ENCODE results near the gene METAP1.

METAP1 gene

GRCh38 chr4:99033956-99034355, 38.4 kb downstream of the METAP1 start:
- Histone ChIP-seq H2BK12ac (ENCODE audit: low read length) (no peak overlapping the region), H3K14ac (ENCODE audit: low read length) (no peak overlapping the region), H3K9ac (ENCODE audit: low read length) (no peak overlapping the region), H2AK5ac (ENCODE audit: low read length) (no peak overlapping the region), H3K4ac (ENCODE audit: low read depth, low read length) (no peak overlapping the region), H3K79me2 (ENCODE audit: control insufficient read depth, insufficient read depth, low read length, poor library complexity) (no peaks in the 10 kb centered on the region), H4K12ac (ENCODE audit: low read depth, low read length) (no peak overlapping the region), H3K4me3 (ENCODE audit: low read depth, low read length) (no peak overlapping the region), H3K27me3 (ENCODE audit: insufficient read depth, low read length) (no peaks in the 10 kb centered on the region), H4K91ac (ENCODE audit: low read depth, low read length) (no peak overlapping the region), H3K9me3 (ENCODE audit: insufficient read depth, low read depth, low read length) (no peaks in the 10 kb centered on the region), H2BK120ac (ENCODE audit: insufficient read depth, low read length, poor library complexity) (no peak overlapping the region), H3K18ac (ENCODE audit: low read length) (no peak overlapping the region), H3K4me2 (ENCODE audit: low read length) (no peak overlapping the region), H2AFZ (ENCODE audit: insufficient read depth, low read length, poor library complexity) (no peak overlapping the region), H3K4me1 (ENCODE audit: control insufficient read depth in 1 of 2, insufficient read depth in 2 of 2, low read length in 2 of 2) (peaks cover 0 to 9% of the 10 kb centered on the region in 2 experiments), H3K79me1 (ENCODE audit: low read length) (peaks cover 6% of the 10 kb centered on the region), H2BK5ac (ENCODE audit: low read depth, low read length, poor library complexity) (no peak overlapping the region), H3K23ac (ENCODE audit: low read length) (no peak overlapping the region), H3K36me3 (ENCODE audit: control insufficient read depth in 1 of 2, insufficient read depth in 2 of 2, low read length in 2 of 2) (no peaks in the 10 kb centered on the region), H4K8ac (ENCODE audit: low read depth, low read length) (no peak overlapping the region), H3K27ac (ENCODE audit: low read depth, low read length) (no peak overlapping the region)
- DNase-seq: peak in 1 of 2 donors; percentile 53
- WGBS (ENCODE audit: extremely low coverage, insufficient coverage, insufficient read length): no CpG with 5 or more reads among the region's 4 CpGs

GRCh38 chr4:99038213-99038612, 42.7 kb downstream of the METAP1 start:
- Histone ChIP-seq H3K79me2 (ENCODE audit: control insufficient read depth, insufficient read depth, low read length, poor library complexity) (no peaks in the 10 kb centered on the region), H3K4me1 (ENCODE audit: control insufficient read depth in 1 of 2, insufficient read depth in 2 of 2, low read length in 2 of 2) (peaks cover 0 to 4% of the 10 kb centered on the region in 2 experiments), H3K4ac (ENCODE audit: low read depth, low read length) (no peak overlapping the region), H3K14ac (ENCODE audit: low read length) (no peak overlapping the region), H3K4me2 (ENCODE audit: low read length) (no peak overlapping the region), H2BK5ac (ENCODE audit: low read depth, low read length, poor library complexity) (no peak overlapping the region), H2AK5ac (ENCODE audit: low read length) (no peak overlapping the region), H4K8ac (ENCODE audit: low read depth, low read length) (no peak overlapping the region), H3K27ac (ENCODE audit: low read depth, low read length) (no peak overlapping the region), H3K36me3 (ENCODE audit: control insufficient read depth in 1 of 2, insufficient read depth in 2 of 2, low read length in 2 of 2) (peaks cover 0 to 1% of the 10 kb centered on the region in 2 experiments), H2BK12ac (ENCODE audit: low read length) (no peak overlapping the region), H4K12ac (ENCODE audit: low read depth, low read length) (no peak overlapping the region), H4K91ac (ENCODE audit: low read depth, low read length) (no peak overlapping the region), H3K23ac (ENCODE audit: low read length) (no peak overlapping the region), H3K4me3 (ENCODE audit: low read depth, low read length) (no peak overlapping the region), H3K18ac (ENCODE audit: low read length) (no peak overlapping the region), H2BK120ac (ENCODE audit: insufficient read depth, low read length, poor library complexity) (no peak overlapping the region), H3K27me3 (ENCODE audit: insufficient read depth, low read length) (no peaks in the 10 kb centered on the region), H3K9ac (ENCODE audit: low read length) (no peak overlapping the region), H3K79me1 (ENCODE audit: low read length) (peaks cover 5% of the 10 kb centered on the region), H2AFZ (ENCODE audit: insufficient read depth, low read length, poor library complexity) (no peak overlapping the region), H3K9me3 (ENCODE audit: insufficient read depth, low read depth, low read length) (no peaks in the 10 kb centered on the region)
- no CpG with 5 or more reads among the region's 1 CpG for WGBS (ENCODE audit: extremely low coverage, insufficient coverage, insufficient read length)
- DNase-seq: no peak

DNA sequence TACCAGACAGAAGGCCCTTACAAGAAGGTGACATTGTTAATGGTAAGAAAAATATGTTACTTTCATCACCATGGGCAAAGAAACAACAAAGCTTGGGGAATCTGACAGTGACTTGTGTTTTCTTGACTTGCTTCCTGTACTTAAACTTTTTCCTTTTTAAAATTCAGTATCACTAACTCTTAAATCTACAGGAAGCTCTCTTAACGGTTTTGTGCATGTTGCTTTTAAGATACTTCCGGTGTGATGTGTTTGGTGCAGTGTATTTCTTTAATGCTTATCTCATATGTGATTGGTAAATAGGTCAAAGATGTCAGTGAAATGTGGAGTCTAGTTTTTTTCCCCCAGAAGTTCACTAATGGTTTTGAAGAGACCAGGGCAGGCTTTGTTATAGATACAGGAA, 47.8 kb downstream of the METAP1 start:
- Histone ChIP-seq H2BK12ac (ENCODE audit: low read length) (no peak overlapping the region), H3K4me3 (ENCODE audit: low read depth, low read length) (no peak overlapping the region), H3K36me3 (ENCODE audit: control insufficient read depth in 1 of 2, insufficient read depth in 2 of 2, low read length in 2 of 2) (peaks cover 3 to 9% of the 10 kb centered on the region in 2 experiments), H2AFZ (ENCODE audit: insufficient read depth, low read length, poor library complexity) (no peak overlapping the region), H3K27ac (ENCODE audit: low read depth, low read length) (no peak overlapping the region), H4K8ac (ENCODE audit: low read depth, low read length) (no peak overlapping the region), H3K27me3 (ENCODE audit: insufficient read depth, low read length) (no peaks in the 10 kb centered on the region), H3K4me2 (ENCODE audit: low read length) (no peak overlapping the region), H2BK120ac (ENCODE audit: insufficient read depth, low read length, poor library complexity) (no peak overlapping the region), H3K9ac (ENCODE audit: low read length) (no peak overlapping the region), H3K4ac (ENCODE audit: low read depth, low read length) (no peak overlapping the region), H3K79me2 (ENCODE audit: control insufficient read depth, insufficient read depth, low read length, poor library complexity) (no peaks in the 10 kb centered on the region), H3K4me1 (ENCODE audit: control insufficient read depth in 1 of 2, insufficient read depth in 2 of 2, low read length in 2 of 2) (no peaks in the 10 kb centered on the region), H4K12ac (ENCODE audit: low read depth, low read length) (no peak overlapping the region), H3K79me1 (ENCODE audit: low read length) (no peaks in the 10 kb centered on the region), H3K14ac (ENCODE audit: low read length) (no peak overlapping the region), H2AK5ac (ENCODE audit: low read length) (no peak overlapping the region), H3K9me3 (ENCODE audit: insufficient read depth, low read depth, low read length) (no peaks in the 10 kb centered on the region), H4K91ac (ENCODE audit: low read depth, low read length) (no peak overlapping the region), H3K23ac (ENCODE audit: low read length) (no peak overlapping the region), H3K18ac (ENCODE audit: low read length) (no peak overlapping the region), H2BK5ac (ENCODE audit: low read depth, low read length, poor library complexity) (no peak overlapping the region)
- no peak for DNase-seq
- WGBS (ENCODE audit: extremely low coverage, insufficient coverage, insufficient read length): no CpG with 5 or more reads among the region's 2 CpGs

DNA sequence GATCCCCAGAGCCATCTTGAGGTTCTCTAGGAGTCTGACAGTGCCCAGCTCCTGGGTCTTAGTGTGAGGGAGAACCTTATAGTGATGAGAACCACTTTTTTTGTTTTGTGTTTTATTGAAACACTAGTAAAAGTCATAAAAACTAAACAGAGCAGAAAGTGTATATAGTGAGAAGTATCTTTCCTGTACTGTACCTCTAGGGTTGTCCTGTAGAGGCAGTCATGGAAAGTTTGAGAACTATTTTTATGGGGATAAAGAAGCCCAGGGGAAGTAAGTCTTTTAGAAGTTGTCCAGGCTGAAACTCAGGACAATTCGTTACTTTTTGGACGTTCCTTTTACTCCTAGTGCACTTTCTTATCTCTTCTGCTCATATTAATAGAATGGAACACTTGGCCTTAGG, 52.2 kb downstream of the METAP1 start:
- no peak overlapping the region for H3K23ac ChIP-seq (ENCODE audit: low read length)
- H3K27ac ChIP-seq (ENCODE audit: low read depth, low read length): no peak overlapping the region
- peaks cover 17 to 21% of the 10 kb centered on the region in 2 experiments for H3K36me3 ChIP-seq (ENCODE audit: control insufficient read depth in 1 of 2, insufficient read depth in 2 of 2, low read length in 2 of 2)
- no peak overlapping the region for H2AFZ ChIP-seq (ENCODE audit: insufficient read depth, low read length, poor library complexity)
- no peaks in the 10 kb centered on the region for H3K4me1 ChIP-seq (ENCODE audit: control insufficient read depth in 1 of 2, insufficient read depth in 2 of 2, low read length in 2 of 2)
- H2AK5ac ChIP-seq (ENCODE audit: low read length): no peak overlapping the region
- no peak for DNase-seq
- H3K18ac ChIP-seq (ENCODE audit: low read length): no peak overlapping the region
- H4K91ac ChIP-seq (ENCODE audit: low read depth, low read length): no peak overlapping the region
- no peaks in the 10 kb centered on the region for H3K79me1 ChIP-seq (ENCODE audit: low read length)
- H4K8ac ChIP-seq (ENCODE audit: low read depth, low read length): no peak overlapping the region
- no peak overlapping the region for H3K4ac ChIP-seq (ENCODE audit: low read depth, low read length)
- no peaks in the 10 kb centered on the region for H3K79me2 ChIP-seq (ENCODE audit: control insufficient read depth, insufficient read depth, low read length, poor library complexity)
- WGBS (ENCODE audit: extremely low coverage, insufficient coverage, insufficient read length): no CpG with 5 or more reads among the region's 2 CpGs
- no peak overlapping the region for H3K4me2 ChIP-seq (ENCODE audit: low read length)
- no peaks in the 10 kb centered on the region for H3K27me3 ChIP-seq (ENCODE audit: insufficient read depth, low read length)
- H2BK5ac ChIP-seq (ENCODE audit: low read depth, low read length, poor library complexity): no peak overlapping the region
- H2BK12ac ChIP-seq (ENCODE audit: low read length): no peak overlapping the region
- H3K9me3 ChIP-seq (ENCODE audit: insufficient read depth, low read depth, low read length): no peaks in the 10 kb centered on the region
- no peak overlapping the region for H3K14ac ChIP-seq (ENCODE audit: low read length)
- no peak overlapping the region for H2BK120ac ChIP-seq (ENCODE audit: insufficient read depth, low read length, poor library complexity)
- no peak overlapping the region for H3K4me3 ChIP-seq (ENCODE audit: low read depth, low read length)
- no peak overlapping the region for H4K12ac ChIP-seq (ENCODE audit: low read depth, low read length)
- H3K9ac ChIP-seq (ENCODE audit: low read length): no peak overlapping the region
